ENCODE results near the gene AQP1.

The AQP1 gene

GRCh38 chr7:30938435-30939316 lies 27.0 kb downstream of the AQP1 start:
- peak; percentile 39 for DNase-seq

GRCh38 chr7:30941582-30942323 lies 30.1 kb downstream of the AQP1 start:
- no peak for DNase-seq

- no peak for DNase-seq
Measured at GRCh38 chr7:30950197-30950596, 38.5 kb downstream of the AQP1 start.

- no peak for DNase-seq
Measured at GRCh38 chr7:30954914-30955313, 43.3 kb downstream of the AQP1 start.

GRCh38 chr7:30956704-30957103 lies 45.1 kb downstream of the AQP1 start:
- DNase-seq = no peak

- DNase-seq = no peak
Measured at GRCh38 chr7:30963842-30964241, 52.2 kb downstream of the AQP1 start, which contains the start of gene GHRHR. GHRHR (plus strand) TSS chr7:30963953; CDS start chr7:30964069, 116 bp downstream.

GRCh38 chr7:30965372-30965771 lies 53.7 kb downstream of the AQP1 start:
- no peak for DNase-seq

GRCh38 chr7:30965883-30966282 lies 54.2 kb downstream of the AQP1 start:
- DNase-seq = no peak

- DNase-seq = no peak
Measured at GRCh38 chr7:30968294-30968693, 56.6 kb downstream of the AQP1 start.

GRCh38 chr7:30968747-30969603 lies 57.3 kb downstream of the AQP1 start:
- no peak for DNase-seq

- no peak for DNase-seq
Measured at GRCh38 chr7:30969604-30969970, 57.9 kb downstream of the AQP1 start.

GRCh38 chr7:30970074-30970473 lies 58.4 kb downstream of the AQP1 start:
- no peak for DNase-seq

GRCh38 chr7:30970594-30971094 lies 59.0 kb downstream of the AQP1 start:
- DNase-seq = no peak

- no peak for DNase-seq
Measured at GRCh38 chr7:30971440-30971839, 59.8 kb downstream of the AQP1 start.

GRCh38 chr7:30971840-30972563 lies 60.3 kb downstream of the AQP1 start:
- DNase-seq = no peak

GRCh38 chr7:30973292-30973691 lies 61.6 kb downstream of the AQP1 start:
- DNase-seq = no peak

GRCh38 chr7:30973791-30974604 lies 62.3 kb downstream of the AQP1 start:
- no peak for DNase-seq

GRCh38 chr7:30974605-30975255 lies 63.1 kb downstream of the AQP1 start:
- no peak for DNase-seq

All from midbrain (tissue), 1 donor.